CD4-positive, alpha-beta T cell (primary cell): ENCODE measurements around the gene SYT9. TPM values are rescaled to one million over a fixed set of nuclear protein-coding genes. Genes with fewer than 3 reads are reported as not detected.

Experiments used
- ATAC-seq: fragments of 200-7000 bp; cut with Tn5 transposase; one replicate; pipeline ENCODE4 v1.10.0; 2022; ENCODE audit warnings: mild to moderate bottlenecking; ENCODE audit not compliant: poor library complexity
- CTCF ChIA-PET: fragments of 350-600 bp; sonication (Branson Sonifier 250); formaldehyde crosslinking; loops from one replicate; lab custom pipeline; 2021; ENCODE audit warnings: antibody characterized with exemption, inconsistent platforms; lab: Charles Lee
- POLR2A ChIA-PET: fragments of 350-600 bp; sonication (Branson Sonifier 250); formaldehyde crosslinking; loops from one replicate; lab custom pipeline; 2021; ENCODE audit warnings: antibody characterized with exemption, inconsistent platforms; lab: Charles Lee
- DNase-seq, 14 experiments: peaks; one replicate each; pipeline ENCODE4 v3.0.0-alpha.2; 2013 to 2020; ENCODE audit warnings: mixed read lengths in 2 of 14
- H3K27ac ChIP-seq, 2 donors: one replicate each; pipeline versions ENCODE4 v1.5.1 to v1.7.0; 2013; ENCODE audit warnings: low read length in 2 of 2, low read depth in 1 of 2, mild to moderate bottlenecking in 1 of 2
- H3K27me3 ChIP-seq, 2 experiments: 1 replicate in 1 of 2; 2 replicates in 1 of 2; pipeline versions ENCODE4 v1.6.1 to v1.7.0; 2013; ENCODE audit warnings: low read length in 2 of 2, control low read depth in 1 of 2, mild to moderate bottlenecking in 1 of 2, moderate library complexity in 1 of 2; ENCODE audit not compliant: insufficient read depth in 2 of 2, control insufficient read depth in 1 of 2
- H3K36me3 ChIP-seq: one replicate; pipeline ENCODE4 v1.6.1; 2013; ENCODE audit warnings: low read length, control low read depth; ENCODE audit not compliant: insufficient read depth
- H3K4me1 ChIP-seq: one replicate; pipeline ENCODE4 v1.6.1; 2013; ENCODE audit warnings: low read length, control low read depth; ENCODE audit not compliant: insufficient read depth
- H3K4me3 ChIP-seq: one replicate; pipeline ENCODE4 v1.5.1; 2013; ENCODE audit warnings: mild to moderate bottlenecking, low read length, moderate library complexity
- H3K9me3 ChIP-seq, 2 experiments: 1 replicate in 1 of 2; 2 replicates in 1 of 2; pipeline versions ENCODE4 v1.6.1 to v1.7.0; 2013; ENCODE audit warnings: low read length in 2 of 2, mild to moderate bottlenecking in 2 of 2, control low read depth in 1 of 2, moderate library complexity in 1 of 2; ENCODE audit not compliant: control insufficient read depth in 1 of 2, insufficient read depth in 1 of 2
- H3K27ac Mint-ChIP-seq: one replicate; pipeline ENCODE4 v1.8.0; 2020; ENCODE audit warnings: mixed read lengths
- H3K27me3 Mint-ChIP-seq: one replicate; pipeline ENCODE4 v1.8.0; 2021; ENCODE audit warnings: mixed read lengths
- H3K36me3 Mint-ChIP-seq: one replicate; pipeline ENCODE4 v1.8.0; 2021; ENCODE audit warnings: low read depth, mixed read lengths
- H3K4me1 Mint-ChIP-seq: one replicate; pipeline ENCODE4 v1.8.0; 2021; ENCODE audit warnings: low read depth, mixed read lengths
- H3K4me3 Mint-ChIP-seq: one replicate; pipeline ENCODE4 v1.8.0; 2020; ENCODE audit warnings: mild to moderate bottlenecking, mixed read lengths
- H3K9me3 Mint-ChIP-seq: one replicate; pipeline ENCODE4 v1.8.0; 2020; ENCODE audit warnings: mixed read lengths
- intact Hi-C, 2 experiments: fragments of 100-400 bp; cut with DNase I in 1 of 2; cut with micrococcal nuclease in 1 of 2; formaldehyde crosslinking; loops; one replicate each; pipeline versions ENCODE4 v1.15.1 to v1.9.0; 2023 to 2025; cut with DNase I, micrococcal nuclease
- total RNA-seq, 174 experiments: library from RNA in 2 of 174; stranded (reverse) in 2 of 174; gene quantifications; one replicate each; pipeline ENCODE4 v1.2.3 and lab custom pipeline; 2021 to 2026
- TF ChIP-seq, protein P1 (sequence below): fragments of 200-600 bp; IDR thresholded peaks from one replicate; pipeline ENCODE4 v1.8.0; 2022; ENCODE audit warnings: antibody characterized with exemption, mild to moderate bottlenecking

SYT9 gene
- total RNA-seq, 2 experiments from 2014 or later, result not detected

DNA sequence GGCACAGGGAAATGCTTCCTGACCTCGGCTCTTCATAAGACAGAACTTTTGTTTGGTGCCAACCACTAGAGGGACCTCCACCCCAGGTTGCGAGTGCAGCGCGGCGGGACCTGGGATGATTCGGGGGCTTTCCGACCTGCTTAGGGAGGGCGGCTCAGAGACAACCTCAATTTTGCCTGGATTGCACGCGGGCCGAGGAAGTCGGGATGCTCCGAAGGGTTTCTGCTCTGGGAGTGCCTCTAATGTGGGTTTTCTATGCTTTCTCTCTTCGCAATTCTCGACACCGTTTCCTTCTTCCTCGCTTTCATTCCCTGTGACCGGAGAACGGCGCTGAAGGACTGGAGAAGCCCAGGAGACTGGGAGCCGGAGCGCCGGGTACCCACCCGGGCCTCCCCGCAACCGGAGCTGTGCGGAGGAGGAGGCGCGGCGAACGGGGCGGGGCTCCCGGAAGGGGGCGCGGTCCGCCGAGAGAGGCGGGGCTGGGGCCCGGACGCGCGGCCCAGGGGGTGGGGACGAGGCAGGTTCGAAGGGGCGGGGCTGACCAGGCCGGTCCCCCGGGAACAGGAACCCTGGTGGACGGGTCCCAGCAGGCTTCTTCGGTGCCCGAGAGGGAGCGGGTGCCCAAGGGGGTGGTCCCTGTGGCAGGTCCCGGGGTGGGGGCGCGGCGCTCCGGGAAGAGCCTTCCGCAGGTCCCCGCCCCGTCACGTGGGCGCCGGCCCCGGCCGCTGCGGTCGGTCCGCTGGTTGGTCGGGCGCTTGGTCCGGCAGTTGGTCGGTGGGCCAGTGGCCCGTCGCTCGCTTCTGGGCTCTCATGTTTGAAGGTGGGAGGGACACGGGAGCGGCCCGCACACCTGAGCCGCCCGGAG is 261.8 kb downstream of the SYT9 start, which contains the start of gene PPFIBP2:
PPFIBP2 (plus strand) TSS at position 766 of the 865 bp plus-strand sequence. CDS start 35,477 bp downstream, outside the sequence.
- peaks cover 18% of the 10 kb centered on the region for H3K4me1 ChIP-seq
- POLR2A ChIA-PET, result interaction anchor here (0.6 to 3.9 kb wide), 12 partner anchors 8 to 519 kb away, joined by 3 to 30 read pairs (median 3); no protein-coding TSS in a partner anchor
- no peaks in the 10 kb centered on the region for H3K36me3 ChIP-seq
- intact Hi-C loops, result loop anchor here (1.0 to 10.0 kb wide), 8 partner anchors 14 to 1281 kb away; partner anchors contain the start of genes EIF3F (in 2 of the 2), APBB1 (in 1 of the 2) and FHIP1B (in 1 of the 2)
- TF ChIP-seq, protein P1, sequence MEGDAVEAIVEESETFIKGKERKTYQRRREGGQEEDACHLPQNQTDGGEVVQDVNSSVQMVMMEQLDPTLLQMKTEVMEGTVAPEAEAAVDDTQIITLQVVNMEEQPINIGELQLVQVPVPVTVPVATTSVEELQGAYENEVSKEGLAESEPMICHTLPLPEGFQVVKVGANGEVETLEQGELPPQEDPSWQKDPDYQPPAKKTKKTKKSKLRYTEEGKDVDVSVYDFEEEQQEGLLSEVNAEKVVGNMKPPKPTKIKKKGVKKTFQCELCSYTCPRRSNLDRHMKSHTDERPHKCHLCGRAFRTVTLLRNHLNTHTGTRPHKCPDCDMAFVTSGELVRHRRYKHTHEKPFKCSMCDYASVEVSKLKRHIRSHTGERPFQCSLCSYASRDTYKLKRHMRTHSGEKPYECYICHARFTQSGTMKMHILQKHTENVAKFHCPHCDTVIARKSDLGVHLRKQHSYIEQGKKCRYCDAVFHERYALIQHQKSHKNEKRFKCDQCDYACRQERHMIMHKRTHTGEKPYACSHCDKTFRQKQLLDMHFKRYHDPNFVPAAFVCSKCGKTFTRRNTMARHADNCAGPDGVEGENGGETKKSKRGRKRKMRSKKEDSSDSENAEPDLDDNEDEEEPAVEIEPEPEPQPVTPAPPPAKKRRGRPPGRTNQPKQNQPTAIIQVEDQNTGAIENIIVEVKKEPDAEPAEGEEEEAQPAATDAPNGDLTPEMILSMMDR, result peak; percentile 92
- H3K4me3 ChIP-seq, result peak within 1 kb of the TSS; percentile 99
- H3K9me3 ChIP-seq, result no peaks in the 10 kb centered on the region
- Mint-ChIP-seq H3K4me3 (peak within 1 kb of the TSS; percentile 99), H3K27me3 (no peaks in the 10 kb centered on the region), H3K4me1 (peaks cover 64% of the 10 kb centered on the region), H3K27ac (peak within 1 kb of the TSS; percentile 97), H3K36me3 (peaks cover 9% of the 10 kb centered on the region), H3K9me3 (peaks cover under 1% of the 10 kb centered on the region)
- H3K27me3 ChIP-seq, result no peaks in the 10 kb centered on the region
- peak within 1 kb of the TSS; percentile 81 to 84 for H3K27ac ChIP-seq
- ATAC-seq (peak; percentile 86), DNase-seq (peak; percentile 70 to 91 (median 80))
- CTCF ChIA-PET, result interaction anchor here (0.6 to 2.6 kb wide), 10 partner anchors 8 to 474 kb away, joined by 3 to 10 read pairs (median 3); partner anchors contain the start of gene EIF3F

DNA sequence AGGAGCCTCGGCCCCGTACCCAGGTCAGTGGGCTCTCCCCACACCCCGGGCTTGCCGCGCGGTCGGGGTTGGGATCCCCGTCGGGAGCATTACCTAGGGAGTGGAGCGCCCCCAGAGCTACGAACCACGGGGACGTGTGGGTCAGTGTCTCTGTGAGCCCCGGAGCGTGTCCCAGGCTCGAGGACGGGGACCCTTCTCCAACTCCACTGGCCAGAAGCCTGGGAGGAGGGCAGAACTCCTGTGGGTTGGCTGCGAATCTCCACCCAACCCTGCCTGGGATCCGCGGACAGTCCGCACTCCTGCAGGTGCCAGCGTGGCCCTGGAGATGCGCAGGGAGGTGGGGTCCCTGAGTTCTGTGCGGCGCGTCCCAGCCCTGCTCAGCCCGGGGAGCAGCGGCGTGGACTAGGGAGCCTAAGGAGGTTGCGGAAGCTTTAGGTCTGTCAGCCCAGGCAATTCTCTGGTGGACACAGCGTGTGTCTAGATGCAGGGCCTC is 262.4 kb downstream of the SYT9 start:
- Mint-ChIP-seq H3K4me1 (peaks cover 71% of the 10 kb centered on the region), H3K36me3 (peaks cover 9% of the 10 kb centered on the region), H3K9me3 (peaks cover 3% of the 10 kb centered on the region), H3K27me3 (no peaks in the 10 kb centered on the region), H3K4me3 (peak overlapping the region; percentile 92), H3K27ac (peak overlapping the region; percentile 87)
- no peaks in the 10 kb centered on the region for H3K27me3 ChIP-seq
- peak overlapping the region in 1 of 2 donors; percentile 81 for H3K27ac ChIP-seq
- H3K4me1 ChIP-seq, result peaks cover 18% of the 10 kb centered on the region
- no peaks in the 10 kb centered on the region for H3K36me3 ChIP-seq
- intact Hi-C loops, result loop anchor here (5.0 to 10.0 kb wide), 3 partner anchors 473 to 1282 kb away; partner anchors contain the start of genes EIF3F (in 2 of the 2), APBB1 (in 1 of the 2) and FHIP1B (in 1 of the 2)
- no peaks in the 10 kb centered on the region for H3K9me3 ChIP-seq
- ATAC-seq, result no peak
- DNase-seq, result peak in 5 of 14 experiments; percentile 8 to 45 (median 34)
- ChIA-PET CTCF (interaction anchor here (1.0 to 2.6 kb wide), 6 partner anchors 8 to 473 kb away, joined by 3 to 10 read pairs (median 4); partner anchors contain the start of gene EIF3F), POLR2A (interaction anchor here (0.6 to 3.9 kb wide), 9 partner anchors 8 to 64 kb away, joined by 3 to 30 read pairs (median 4); no protein-coding TSS in a partner anchor)
- peak overlapping the region; percentile 99 for H3K4me3 ChIP-seq
- TF ChIP-seq, protein P1, result no peak

DNA sequence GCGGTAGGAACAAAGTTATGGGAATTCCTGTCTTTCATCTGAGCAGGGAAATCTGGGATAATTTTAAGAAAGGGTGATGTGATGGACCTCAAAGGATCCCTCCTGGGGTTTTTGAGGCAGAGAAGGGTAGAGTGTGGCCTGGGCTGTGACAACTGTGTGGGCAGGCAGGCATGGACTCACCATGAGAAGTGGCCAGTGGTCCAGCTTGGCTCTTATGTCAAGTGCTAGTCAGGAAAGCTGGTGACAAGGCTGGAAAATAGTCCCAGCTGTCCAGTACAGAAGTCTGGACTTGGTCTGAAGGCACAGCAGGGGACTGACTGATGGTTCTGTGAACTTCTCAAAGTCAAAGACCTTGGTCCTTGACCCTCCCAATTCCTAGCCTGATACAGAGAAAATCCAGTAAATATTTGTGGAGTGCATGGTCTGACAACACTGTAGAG is 263.8 kb downstream of the SYT9 start:
- Histone ChIP-seq H3K4me1 (peaks cover 18% of the 10 kb centered on the region), H3K27me3 (no peaks in the 10 kb centered on the region), H3K9me3 (no peaks in the 10 kb centered on the region), H3K36me3 (no peaks in the 10 kb centered on the region), H3K4me3 (peak overlapping the region; percentile 99), H3K27ac (no peak overlapping the region)
- Mint-ChIP-seq H3K27ac (peak overlapping the region; percentile 87), H3K9me3 (peaks cover 3% of the 10 kb centered on the region), H3K36me3 (peaks cover 9% of the 10 kb centered on the region), H3K4me3 (peak overlapping the region; percentile 79), H3K27me3 (no peaks in the 10 kb centered on the region), H3K4me1 (peaks cover 72% of the 10 kb centered on the region)
- ATAC-seq, result no peak
- TF ChIP-seq, protein P1, result no peak
- DNase-seq, result no peak
- intact Hi-C loops, result loop anchor here in 1 of 2 experiments (10.0 kb wide), 1 partner anchor 1101 kb away; the partner anchor contains the start of gene APBB1
- CTCF ChIA-PET, result interaction anchor here (0.5 to 1.1 kb wide), 2 partner anchors 22 to 1234 kb away, joined by 3 to 4 read pairs; no protein-coding TSS in a partner anchor
- POLR2A ChIA-PET, result interaction anchor here (1.3 to 3.9 kb wide), 3 partner anchors 10 to 23 kb away, joined by 4 to 30 read pairs (median 8); no protein-coding TSS in a partner anchor
